GM18870 (cell line): Measurements from ENCODE around the gene PITPNM1.
"Not testable (repeated sequence)": the region's sequence is repeated elsewhere in the genome, so short reads cannot be mapped to it uniquely, and the experiment has no call there.

ENCODE experiments used
- ATAC-seq: cut with Tn5 transposase; IDR thresholded peaks from one replicate; pipeline ENCODE4 v1.9.1; 2021; ENCODE audit warnings: moderate library complexity; ENCODE audit not compliant: unreplicated experiment

The PITPNM1 gene

GRCh38 chr11:67491276-67492068, 13.7 kb downstream of the PITPNM1 start:
- ATAC-seq = no peak

DNA sequence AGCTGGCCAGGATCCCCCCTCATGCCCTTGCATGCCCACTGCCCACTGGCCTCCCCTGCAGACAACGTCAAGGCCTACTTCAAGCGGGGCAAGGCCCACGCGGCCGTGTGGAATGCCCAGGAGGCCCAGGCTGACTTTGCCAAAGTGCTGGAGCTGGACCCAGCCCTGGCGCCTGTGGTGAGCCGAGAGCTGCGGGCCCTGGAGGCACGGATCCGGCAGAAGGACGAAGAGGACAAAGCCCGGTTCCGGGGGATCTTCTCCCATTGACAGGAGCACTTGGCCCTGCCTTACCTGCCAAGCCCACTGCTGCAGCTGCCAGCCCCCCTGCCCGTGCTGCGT, 14.5 kb downstream of the PITPNM1 start:
- no peak for ATAC-seq

DNA sequence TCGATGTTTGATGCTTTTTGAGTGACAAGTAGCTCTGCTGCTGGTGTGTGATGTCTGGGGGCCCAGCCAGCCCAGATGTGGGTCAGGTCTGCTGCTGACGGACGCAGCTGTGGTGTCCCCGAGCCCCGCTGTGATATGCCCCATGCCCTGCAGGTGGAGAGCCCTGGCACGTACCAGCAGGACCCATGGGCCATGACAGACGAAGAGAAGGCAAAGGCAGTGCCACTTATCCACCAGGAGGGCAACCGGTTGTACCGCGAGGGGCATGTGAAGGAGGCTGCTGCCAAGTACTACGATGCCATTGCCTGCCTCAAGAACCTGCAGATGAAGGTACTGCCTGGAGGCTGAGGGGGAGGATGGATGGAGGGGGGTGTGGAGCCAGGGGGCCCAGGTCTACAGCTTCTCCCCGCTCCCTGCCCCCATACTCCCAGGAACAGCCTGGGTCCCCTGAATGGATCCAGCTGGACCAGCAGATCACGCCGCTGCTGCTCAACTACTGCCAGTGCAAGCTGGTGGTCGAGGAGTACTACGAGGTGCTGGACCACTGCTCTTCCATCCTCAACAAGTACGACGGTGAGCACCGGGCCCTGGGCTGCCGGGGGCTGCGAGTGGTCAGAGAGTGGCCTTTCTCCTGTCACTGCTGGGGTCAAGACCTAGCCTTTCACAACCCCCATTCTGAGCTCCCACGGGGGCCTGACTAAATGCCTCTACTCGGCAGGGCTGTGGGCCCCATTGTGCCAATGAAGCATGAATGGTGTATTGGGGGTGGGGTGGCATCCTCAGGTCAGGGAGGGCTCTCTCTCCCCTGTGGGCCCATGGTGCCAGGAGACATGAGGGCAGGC, 15.1 kb downstream of the PITPNM1 start:
- no peak for ATAC-seq

GRCh38 chr11:67489203-67489884, 15.8 kb downstream of the PITPNM1 start:
- no peak for ATAC-seq

GRCh38 chr11:67486481-67487195, 18.5 kb downstream of the PITPNM1 start:
- peak; percentile 28 for ATAC-seq

- not testable (repeated sequence) for ATAC-seq
These were observed 19.2 kb downstream of the PITPNM1 start for GRCh38 chr11:67485873-67486361.

DNA sequence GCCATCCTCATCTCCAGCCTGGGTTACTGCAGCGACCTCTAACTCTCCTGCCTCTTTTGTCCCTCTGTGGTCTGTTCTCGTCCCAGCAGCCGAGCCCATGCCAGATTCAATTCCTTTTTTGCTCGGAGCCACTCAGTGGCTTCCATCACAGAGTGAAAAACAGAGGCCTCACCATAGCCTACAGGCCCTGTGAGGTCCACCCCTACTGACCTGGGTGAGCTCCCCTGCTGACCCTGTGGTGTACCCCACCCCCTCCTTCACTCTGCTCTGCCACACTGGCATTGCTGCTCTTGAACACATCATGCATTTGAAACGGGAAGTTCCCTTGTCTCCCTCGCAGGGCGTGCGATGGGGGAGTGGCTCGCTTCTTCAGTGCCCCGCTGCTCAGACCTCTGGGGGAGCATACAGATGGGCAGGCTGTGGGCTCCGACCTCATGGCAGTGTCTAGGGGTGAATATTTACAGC, 20.3 kb downstream of the PITPNM1 start:
- ATAC-seq = no peak

DNA sequence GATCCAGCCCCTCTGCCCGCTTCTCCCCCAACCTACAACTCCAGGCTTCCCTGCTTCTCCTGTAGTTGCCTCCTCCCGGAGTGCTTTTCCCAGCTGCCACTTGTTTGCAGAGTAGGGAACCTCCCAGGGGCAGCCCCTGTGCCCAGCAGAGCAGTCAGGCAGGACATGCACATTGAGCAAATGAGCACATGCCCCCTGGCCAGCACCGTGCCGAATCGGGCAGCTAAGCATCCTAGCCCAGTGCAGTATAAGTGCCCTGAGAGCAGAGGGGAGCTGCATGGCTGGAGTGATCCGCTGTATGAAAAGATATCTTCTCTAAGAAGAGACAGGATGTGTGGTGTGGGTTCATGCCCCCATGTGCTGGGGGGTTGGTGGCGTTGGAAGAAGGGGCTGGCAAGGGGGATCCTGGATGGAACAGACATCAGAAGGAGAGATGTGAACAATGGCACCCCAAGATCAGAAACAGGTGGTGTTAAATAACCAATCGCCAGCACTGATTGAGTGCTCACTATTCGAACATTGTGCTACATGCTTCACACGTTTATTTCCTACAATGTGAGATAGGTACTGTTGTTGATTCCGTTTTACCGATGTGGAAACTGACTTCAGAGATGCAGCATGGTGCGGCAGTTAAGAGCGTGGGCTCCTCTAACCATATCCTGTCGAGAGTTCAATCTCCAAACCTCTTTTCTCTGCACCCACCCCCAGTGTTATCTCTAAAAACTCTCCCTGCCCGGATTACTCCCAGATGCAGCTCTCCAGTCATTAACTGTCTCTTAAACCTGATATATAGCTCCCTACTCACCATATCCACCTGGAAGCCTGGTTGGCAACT, 21.1 kb downstream of the PITPNM1 start:
- no peak for ATAC-seq

DNA sequence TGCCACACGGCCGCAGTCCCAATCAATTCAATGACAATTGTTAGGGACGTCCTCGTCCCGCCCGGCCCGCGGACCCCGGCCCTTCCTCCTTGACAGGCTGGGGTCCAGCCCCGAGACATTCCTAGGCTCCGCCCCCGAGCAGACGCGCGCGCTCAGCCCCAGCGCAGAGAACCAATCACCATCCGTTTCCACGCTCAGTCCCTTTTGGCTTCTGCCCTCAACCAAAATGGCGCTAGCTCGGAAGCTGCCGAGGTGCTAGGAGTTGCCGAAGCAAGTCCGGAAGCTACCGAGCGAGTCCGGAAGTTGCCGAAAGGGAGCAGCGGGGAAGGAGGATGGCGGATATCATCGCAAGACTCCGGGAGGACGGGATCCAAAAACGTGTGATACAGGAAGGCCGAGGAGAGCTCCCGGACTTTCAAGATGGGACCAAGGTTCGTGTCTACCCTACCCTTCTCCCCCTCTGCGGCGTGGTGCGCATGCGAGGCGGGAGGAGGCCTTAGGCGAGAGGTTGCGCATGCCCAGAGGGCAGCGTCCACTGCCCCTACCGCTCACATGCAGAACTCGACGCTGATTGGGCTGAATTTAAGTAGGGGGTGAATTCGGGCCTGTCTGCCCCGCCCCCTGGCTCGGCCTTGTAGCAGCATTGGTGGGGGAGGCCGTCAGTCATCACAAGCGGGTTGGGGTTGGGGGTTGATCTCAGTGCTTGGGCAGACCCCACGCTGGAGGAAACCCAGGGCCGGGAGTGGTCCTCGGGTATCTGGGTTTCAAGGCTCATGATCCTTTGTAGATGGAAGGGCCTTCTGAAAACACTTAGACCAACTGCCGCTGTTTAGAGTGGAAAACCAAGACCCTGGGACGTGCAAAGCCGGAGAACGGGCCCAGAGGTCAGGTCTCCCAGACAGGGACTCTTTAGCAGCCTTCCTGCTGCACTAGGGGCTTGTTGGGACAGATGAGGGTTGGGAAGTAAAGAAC, 22.1 kb downstream of the PITPNM1 start, which contains the start of gene AIP:
Gene AIP, plus strand, starts transcription at position 200 of the 972 bp plus-strand sequence. Its CDS starts 133 bp downstream, at position 333.
- ATAC-seq = peak; percentile 75

- no peak for ATAC-seq
These were observed 22.8 kb downstream of the PITPNM1 start for GRCh38 chr11:67482275-67482826.

DNA sequence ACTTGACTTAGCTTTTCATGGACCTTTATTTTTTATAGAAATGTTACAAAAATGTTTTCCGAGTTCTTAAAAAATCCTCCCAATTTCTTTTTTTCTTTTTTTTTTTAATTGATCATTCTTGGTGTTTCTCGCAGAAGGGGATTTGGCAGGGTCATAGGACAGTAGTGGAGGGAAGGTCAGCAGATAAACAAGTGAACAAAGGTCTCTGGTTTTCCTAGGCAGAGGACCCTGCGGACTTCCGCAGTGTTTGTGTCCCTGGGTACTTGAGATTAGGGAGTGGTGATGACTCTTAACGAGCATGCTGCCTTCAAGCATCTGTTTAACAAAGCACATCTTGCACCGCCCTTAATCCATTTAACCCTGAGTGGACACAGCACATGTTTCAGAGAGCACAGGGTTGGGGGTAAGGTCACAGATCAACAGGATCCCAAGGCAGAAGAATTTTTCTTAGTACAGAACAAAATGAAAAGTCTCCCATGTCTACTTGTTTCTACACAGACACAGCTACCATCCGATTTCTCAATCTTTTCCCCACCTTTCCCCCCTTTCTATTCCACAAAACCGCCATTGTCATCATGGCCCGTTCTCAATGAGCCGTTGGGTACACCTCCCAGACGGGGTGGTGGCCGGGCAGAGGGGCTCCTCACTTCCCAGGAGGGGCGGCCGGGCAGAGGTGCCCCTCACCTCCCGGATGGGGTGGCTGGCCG, 27.7 kb downstream of the PITPNM1 start:
- not testable (repeated sequence) for ATAC-seq

DNA sequence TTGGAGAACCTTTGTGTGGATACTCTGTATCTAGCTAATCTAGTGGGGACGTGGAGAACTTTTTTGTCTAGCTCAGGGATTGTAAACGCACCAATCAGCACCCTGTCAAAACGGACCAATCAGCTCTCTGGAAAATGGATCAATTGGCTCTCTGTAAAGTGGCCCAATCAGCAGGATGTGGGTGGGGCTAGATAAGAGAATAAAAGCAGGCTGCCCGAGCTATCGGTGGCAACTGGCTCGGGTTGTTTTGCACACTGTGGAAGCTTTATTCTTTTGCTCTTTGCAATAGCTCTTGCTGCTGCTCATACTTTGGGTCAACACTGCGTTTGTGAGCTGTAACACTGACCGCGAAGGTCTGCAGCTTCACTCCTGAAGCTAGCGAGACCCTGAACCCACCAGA, 28.5 kb downstream of the PITPNM1 start:
- not testable (repeated sequence) for ATAC-seq

DNA sequence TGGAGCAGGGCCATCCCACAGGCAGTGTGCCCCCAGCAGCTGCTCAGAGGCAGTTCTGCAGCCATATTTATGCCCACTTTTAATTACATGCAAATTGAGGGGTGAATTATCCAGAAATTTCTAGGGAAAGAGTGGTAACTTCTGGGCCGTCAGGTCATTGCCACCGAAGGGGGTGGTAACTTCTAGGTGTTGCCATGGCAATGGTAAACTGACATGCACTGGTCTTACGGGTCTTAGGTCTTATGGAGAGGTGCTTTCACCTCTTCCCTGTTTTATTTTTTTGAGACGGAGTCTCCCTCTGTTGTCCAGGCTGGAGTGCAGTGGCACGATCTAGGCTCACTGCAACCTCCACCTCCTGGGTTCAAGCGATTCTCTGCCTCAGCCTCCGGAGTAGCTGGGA, 32.3 kb downstream of the PITPNM1 start:
- no peak for ATAC-seq

DNA sequence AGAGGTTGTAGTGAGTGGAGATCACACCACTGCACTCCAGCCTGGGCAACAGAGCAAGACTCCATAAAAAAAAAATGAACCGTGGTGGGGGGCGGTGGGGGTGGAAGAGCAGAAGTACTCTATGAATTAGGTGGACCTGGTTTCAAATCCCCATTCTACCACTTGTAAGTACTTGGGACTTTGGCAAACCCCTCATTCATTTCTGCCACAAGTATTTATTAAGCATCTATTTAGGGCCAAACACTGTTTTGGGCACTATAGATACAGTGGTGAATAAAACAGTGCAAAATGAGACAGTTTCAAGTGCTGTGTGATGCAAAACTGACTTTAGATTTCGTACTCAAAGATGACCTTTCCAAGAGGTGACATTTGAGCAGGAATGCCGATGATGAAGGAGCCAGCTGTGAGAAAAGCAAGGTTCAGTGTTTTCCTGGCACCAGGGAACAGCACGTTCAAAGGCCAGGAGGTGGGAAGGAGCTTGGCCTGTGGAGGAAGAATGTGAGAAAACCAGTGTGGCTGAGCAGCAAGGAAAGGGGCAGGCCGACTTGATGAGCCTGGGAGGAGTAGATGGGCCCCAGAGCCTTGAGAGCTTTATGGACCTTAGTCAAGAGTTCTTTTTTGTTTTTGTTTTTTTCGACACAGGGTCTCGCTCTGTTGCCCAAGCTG, 34.7 kb downstream of the PITPNM1 start:
- no peak for ATAC-seq

DNA sequence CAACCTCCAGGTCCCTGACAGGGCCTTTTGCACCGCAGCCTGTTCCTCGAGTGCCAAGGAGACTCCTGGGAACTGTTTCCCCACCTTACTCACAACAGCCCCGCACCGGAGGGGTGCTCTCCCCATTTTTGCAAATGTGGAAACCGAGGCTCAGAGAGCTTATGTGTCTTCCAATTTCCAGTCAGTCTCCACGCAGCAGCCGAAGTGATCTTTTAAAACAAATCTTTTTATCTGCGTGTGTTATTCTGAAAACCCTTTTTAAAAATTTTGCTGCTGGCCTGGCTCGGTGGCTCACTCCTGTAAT, 35.7 kb downstream of the PITPNM1 start:
- no peak for ATAC-seq

DNA sequence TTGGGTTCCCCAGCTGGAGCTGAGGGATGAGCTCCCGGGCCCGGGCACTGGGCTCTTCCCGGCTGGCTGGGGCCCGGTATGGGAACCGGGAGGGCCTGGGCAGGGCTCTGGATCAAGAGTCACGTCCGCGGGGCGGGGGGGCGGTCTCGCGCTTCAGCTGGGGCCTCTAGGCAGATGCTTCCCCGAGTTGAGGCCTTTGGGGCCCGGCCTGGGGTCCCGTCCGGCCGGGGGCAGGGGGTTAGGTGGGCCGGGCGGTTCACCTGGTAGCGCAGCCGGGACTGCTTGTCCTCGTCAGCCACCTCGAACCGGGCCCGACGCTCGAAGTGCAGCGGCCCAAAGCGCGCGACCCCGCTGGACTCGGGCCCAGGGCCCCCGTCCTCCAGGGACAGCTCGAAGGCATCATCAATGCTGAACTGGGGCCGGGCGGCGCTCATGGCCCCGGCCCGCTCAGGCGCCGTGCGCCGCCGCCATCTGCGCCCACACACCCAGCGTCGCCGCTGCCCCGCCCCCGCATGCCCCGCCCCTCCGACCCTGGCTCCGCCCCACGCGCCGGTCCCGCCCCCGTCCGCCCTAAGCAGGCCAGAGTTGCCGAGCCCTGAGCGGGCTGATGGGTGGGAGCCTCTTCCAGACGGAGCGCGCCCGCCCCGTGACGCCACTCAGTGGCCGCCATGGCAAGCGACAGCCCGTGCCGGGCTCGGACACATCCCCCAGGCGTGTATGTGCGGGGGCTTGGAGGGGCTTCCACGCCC, 36.2 kb downstream of the PITPNM1 start, which contains the start of gene TMEM134:
Gene TMEM134, minus strand, starts transcription at position 493 of the 749 bp plus-strand sequence. Its CDS starts 59 bp downstream, at position 434.
- no peak for ATAC-seq

GRCh38 chr11:67468456-67468758, 36.8 kb downstream of the PITPNM1 start:
- no peak for ATAC-seq
